CD4-positive, CD25-positive, alpha-beta regulatory T cell (primary cell): ENCODE results near the gene RNF181. TPM values are rescaled to one million over a fixed set of nuclear protein-coding genes. Genes with fewer than 3 reads are reported as not detected.
A peak's percentile ranks its signal among the peaks of the same experiment; 100 is the strongest.

ENCODE experiments used
- ATAC-seq, 2 donors: fragments of 150-1000 bp; cut with Tn5 transposase; one replicate each; pipeline ENCODE4 v1.10.0; 2021; ENCODE audit warnings: low read depth in 2 of 2, moderate number of reproducible peaks in 2 of 2, moderate library complexity in 1 of 2
- DNase-seq, 3 donors: peaks; one replicate each; pipeline versions ENCODE4 v3.0.0 to v3.0.0-alpha.2; 2012 to 2022; ENCODE audit warnings: mixed read lengths in 1 of 3
- H3K27ac ChIP-seq: one replicate; pipeline ENCODE4 v1.7.0; 2013; ENCODE audit warnings: mild to moderate bottlenecking, low read length; ENCODE audit not compliant: insufficient read depth, poor library complexity, severe bottlenecking
- H3K27me3 ChIP-seq: one replicate; pipeline ENCODE4 v1.7.0; 2013; ENCODE audit warnings: low read length; ENCODE audit not compliant: control insufficient read depth, insufficient read depth
- H3K36me3 ChIP-seq: one replicate; pipeline ENCODE4 v1.7.0; 2013; ENCODE audit warnings: mild to moderate bottlenecking, low read length, moderate library complexity; ENCODE audit not compliant: control insufficient read depth, insufficient read depth
- H3K4me1 ChIP-seq: 2 replicates; pipeline ENCODE4 v1.7.0; 2013; ENCODE audit warnings: mild to moderate bottlenecking, low read length; ENCODE audit not compliant: insufficient read depth, control insufficient read depth, poor library complexity, severe bottlenecking
- H3K4me3 ChIP-seq: one replicate; pipeline ENCODE4 v1.7.0; 2013; ENCODE audit warnings: low read depth, mild to moderate bottlenecking, low read length, moderate library complexity
- H3K9me3 ChIP-seq, 2 experiments: 1 replicate in 1 of 2; 2 replicates in 1 of 2; pipeline ENCODE4 v1.7.0; 2013; ENCODE audit warnings: low read length in 2 of 2, mild to moderate bottlenecking in 1 of 2, moderate library complexity in 1 of 2; ENCODE audit not compliant: control insufficient read depth in 2 of 2
- H3K27ac Mint-ChIP-seq, 3 donors: one replicate each; pipeline ENCODE4 v1.8.0; 2020 to 2022; ENCODE audit warnings: mild to moderate bottlenecking in 3 of 3, mixed read lengths in 3 of 3, moderate library complexity in 2 of 3
- H3K27me3 Mint-ChIP-seq: one replicate; pipeline ENCODE4 v1.8.0; 2022; ENCODE audit warnings: mild to moderate bottlenecking, mixed read lengths
- H3K36me3 Mint-ChIP-seq: one replicate; pipeline ENCODE4 v1.8.0; 2020; ENCODE audit warnings: mixed read lengths
- H3K4me1 Mint-ChIP-seq, 4 donors: one replicate each; pipeline ENCODE4 v1.8.0; 2020 to 2022; ENCODE audit warnings: mixed read lengths in 4 of 4, mild to moderate bottlenecking in 1 of 4
- H3K4me3 Mint-ChIP-seq, 4 donors: one replicate each; pipeline ENCODE4 v1.8.0; 2020 to 2022; ENCODE audit warnings: mild to moderate bottlenecking in 4 of 4, mixed read lengths in 4 of 4, moderate library complexity in 3 of 4
- H3K9me3 Mint-ChIP-seq, 7 donors: one replicate each; pipeline ENCODE4 v1.8.0; 2020 to 2022; ENCODE audit warnings: mixed read lengths in 7 of 7, mild to moderate bottlenecking in 3 of 7, moderate library complexity in 2 of 7
- polyA plus RNA-seq, 4 donors: library from polyadenylated mRNA; unstranded; fragments of 300-500 nt; fragmentation: Illumina TruSeq; gene quantifications; one replicate each; pipeline ENCODE4 v1.2.3, GENCODE V29; 2021
- total RNA-seq: library from RNA; stranded (reverse); gene quantifications from one replicate; pipeline ENCODE4 v1.2.3, GENCODE V29; 2022

The RNF181 gene
- total and polyA plus RNA-seq, 5 donors from 2014 or later: 47.0 to 297 (median 240) TPM

- H3K36me3 Mint-ChIP-seq: peaks cover 41% of the 10 kb centered on the region
These were observed 28.4 kb downstream of the RNF181 start for GRCh38 chr2:85623991-85624390.

DNA sequence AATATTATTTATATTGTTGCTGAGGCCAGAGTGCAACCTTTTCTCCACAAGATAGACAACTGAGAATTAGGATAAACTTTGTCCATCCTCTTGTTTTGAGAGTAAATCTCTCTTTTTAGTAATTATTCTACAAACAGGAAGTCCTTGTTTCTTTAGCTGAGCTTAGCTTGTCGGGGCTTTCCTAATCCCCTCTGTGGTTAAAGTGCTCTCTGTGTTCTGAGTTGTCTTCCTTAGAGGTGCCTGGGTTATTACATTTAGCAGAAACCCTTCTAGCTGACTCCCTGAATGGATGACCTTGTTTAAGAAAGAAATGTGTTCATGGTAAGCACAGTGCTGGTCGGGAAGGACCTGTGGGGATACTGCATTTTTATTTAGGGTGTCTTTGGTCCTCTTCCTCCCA is 33.1 kb downstream of the RNF181 start:
- DNase-seq: peak in 1 of 3 donors; percentile 36

More at GRCh38 chr2:85623991-85624390, 28.4 kb downstream of the RNF181 start:
- Mint-ChIP-seq H3K27me3 (no peaks in the 10 kb centered on the region), H3K27ac (no peak overlapping the region), H3K9me3 (no peaks in the 10 kb centered on the region), H3K4me1 (peaks cover 0 to 21% (median 12%) of the 10 kb centered on the region in 4 donors), H3K4me3 (no peak overlapping the region)
- no peaks in the 10 kb centered on the region for H3K4me1 ChIP-seq
- no peak for DNase-seq
- H3K9me3 ChIP-seq: no peaks in the 10 kb centered on the region
- no peaks in the 10 kb centered on the region for H3K27me3 ChIP-seq
- ATAC-seq: no peak
- H3K36me3 ChIP-seq: peaks cover 80% of the 10 kb centered on the region
- H3K4me3 ChIP-seq: no peak overlapping the region
- H3K27ac ChIP-seq: no peak overlapping the region

GRCh38 chr2:85631316-85631715 is 35.8 kb downstream of the RNF181 start:
- Mint-ChIP-seq H3K4me3 (no peak overlapping the region), H3K36me3 (peaks cover 46% of the 10 kb centered on the region), H3K27me3 (no peaks in the 10 kb centered on the region), H3K9me3 (no peaks in the 10 kb centered on the region), H3K4me1 (peaks cover 0 to 29% (median 22%) of the 10 kb centered on the region in 4 donors), H3K27ac (no peak overlapping the region)
- H3K36me3 ChIP-seq: peaks cover 82% of the 10 kb centered on the region
- H3K4me1 ChIP-seq: no peaks in the 10 kb centered on the region
- H3K27me3 ChIP-seq: no peaks in the 10 kb centered on the region
- H3K4me3 ChIP-seq: no peak overlapping the region
- DNase-seq: no peak
- no peak for ATAC-seq
- H3K27ac ChIP-seq: no peak overlapping the region
- no peaks in the 10 kb centered on the region for H3K9me3 ChIP-seq

More for the DNA sequence above, 33.1 kb downstream of the RNF181 start:
- Mint-ChIP-seq H3K4me3 (no peak overlapping the region), H3K4me1 (peaks cover 0 to 19% (median 12%) of the 10 kb centered on the region in 4 donors), H3K36me3 (peaks cover 47% of the 10 kb centered on the region), H3K27ac (peak overlapping the region in 2 of 3 donors; percentile 26 to 42), H3K9me3 (no peaks in the 10 kb centered on the region), H3K27me3 (no peaks in the 10 kb centered on the region)
- H3K36me3 ChIP-seq: peaks cover 83% of the 10 kb centered on the region
- H3K4me3 ChIP-seq: no peak overlapping the region
- H3K9me3 ChIP-seq: no peaks in the 10 kb centered on the region
- no peak for ATAC-seq
- no peaks in the 10 kb centered on the region for H3K4me1 ChIP-seq
- peak overlapping the region; percentile 23 for H3K27ac ChIP-seq
- no peaks in the 10 kb centered on the region for H3K27me3 ChIP-seq

GRCh38 chr2:85635011-85635410 is 39.5 kb downstream of the RNF181 start:
- H3K27ac ChIP-seq: no peak overlapping the region
- H3K27ac Mint-ChIP-seq: peak overlapping the region; percentile 9 to 39 (median 18)

GRCh38 chr2:85635636-85636035 is 40.1 kb downstream of the RNF181 start:
- H3K9me3 ChIP-seq: no peaks in the 10 kb centered on the region
- DNase-seq (no peak), ATAC-seq (no peak)
- H3K4me3 ChIP-seq: no peak overlapping the region
- Mint-ChIP-seq H3K4me1 (peaks cover 0 to 34% (median 18%) of the 10 kb centered on the region in 4 donors), H3K27me3 (no peaks in the 10 kb centered on the region), H3K27ac (peak overlapping the region in 1 of 3 donors; percentile 38), H3K4me3 (no peak overlapping the region), H3K9me3 (no peaks in the 10 kb centered on the region), H3K36me3 (peaks cover 47% of the 10 kb centered on the region)
- H3K36me3 ChIP-seq: peaks cover 82% of the 10 kb centered on the region
- no peak overlapping the region for H3K27ac ChIP-seq
- no peaks in the 10 kb centered on the region for H3K4me1 ChIP-seq
- no peaks in the 10 kb centered on the region for H3K27me3 ChIP-seq

More at GRCh38 chr2:85635011-85635410, 39.5 kb downstream of the RNF181 start:
- Mint-ChIP-seq H3K36me3 (peaks cover 51% of the 10 kb centered on the region), H3K9me3 (no peaks in the 10 kb centered on the region), H3K4me3 (no peak overlapping the region), H3K27me3 (no peaks in the 10 kb centered on the region), H3K4me1 (peaks cover 0 to 35% (median 20%) of the 10 kb centered on the region in 4 donors)
- no peaks in the 10 kb centered on the region for H3K4me1 ChIP-seq
- peaks cover 86% of the 10 kb centered on the region for H3K36me3 ChIP-seq
- H3K4me3 ChIP-seq: no peak overlapping the region
- no peak for ATAC-seq
- no peak for DNase-seq
- H3K27me3 ChIP-seq: no peaks in the 10 kb centered on the region
- H3K9me3 ChIP-seq: no peaks in the 10 kb centered on the region

- peak overlapping the region; percentile 70 for H3K27ac ChIP-seq
- Mint-ChIP-seq H3K27me3 (no peaks in the 10 kb centered on the region), H3K9me3 (no peaks in the 10 kb centered on the region), H3K4me3 (peak overlapping the region; percentile 19 to 67 (median 46)), H3K4me1 (peaks cover 7 to 49% (median 23%) of the 10 kb centered on the region in 4 donors), H3K27ac (peak overlapping the region; percentile 83 to 94 (median 88)), H3K36me3 (peaks cover 44% of the 10 kb centered on the region)
- H3K27me3 ChIP-seq: no peaks in the 10 kb centered on the region
- peaks cover 18% of the 10 kb centered on the region for H3K4me1 ChIP-seq
- no peaks in the 10 kb centered on the region for H3K9me3 ChIP-seq
- peak overlapping the region; percentile 59 for H3K4me3 ChIP-seq
- peaks cover 80% of the 10 kb centered on the region for H3K36me3 ChIP-seq
- peak in 2 of 3 donors; percentile 41 to 83 for DNase-seq
- ATAC-seq: peak; percentile 89 to 93
These were observed 47.2 kb downstream of the RNF181 start for GRCh38 chr2:85642725-85643124.

- no peak for DNase-seq
- Mint-ChIP-seq H3K27ac (no peak overlapping the region), H3K4me1 (peaks cover 7 to 47% (median 24%) of the 10 kb centered on the region in 4 donors), H3K4me3 (no peak overlapping the region), H3K36me3 (peaks cover 54% of the 10 kb centered on the region), H3K9me3 (no peaks in the 10 kb centered on the region), H3K27me3 (no peaks in the 10 kb centered on the region)
- H3K4me1 ChIP-seq: peaks cover 18% of the 10 kb centered on the region
- H3K27me3 ChIP-seq: no peaks in the 10 kb centered on the region
- no peak for ATAC-seq
- no peak overlapping the region for H3K27ac ChIP-seq
- H3K36me3 ChIP-seq: peaks cover 84% of the 10 kb centered on the region
- H3K4me3 ChIP-seq: no peak overlapping the region
- no peaks in the 10 kb centered on the region for H3K9me3 ChIP-seq
These were observed 49.4 kb downstream of the RNF181 start for GRCh38 chr2:85644909-85645308.

DNA sequence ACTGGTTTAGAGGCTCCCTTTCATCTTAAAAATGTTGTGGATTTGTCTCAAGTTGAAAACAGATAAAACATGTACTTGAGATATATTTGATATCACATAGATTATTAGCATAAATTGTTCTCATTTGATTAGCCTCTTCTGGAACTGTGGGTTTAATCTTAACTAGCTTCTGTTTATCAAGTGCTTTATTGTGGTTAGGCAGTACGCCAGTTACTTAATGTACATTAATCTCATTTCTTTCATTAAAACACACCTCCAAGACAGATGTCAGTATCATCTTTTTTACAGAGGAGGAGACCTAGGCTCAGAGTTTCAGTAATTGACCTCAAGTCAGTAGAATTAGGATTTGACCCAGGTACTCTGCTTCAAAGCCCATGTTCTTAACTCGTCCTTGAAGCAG is 50.6 kb downstream of the RNF181 start:
- H3K27me3 ChIP-seq: no peaks in the 10 kb centered on the region

More for the DNA sequence above, 50.6 kb downstream of the RNF181 start:
- Mint-ChIP-seq H3K9me3 (no peaks in the 10 kb centered on the region), H3K27me3 (no peaks in the 10 kb centered on the region), H3K27ac (no peak overlapping the region), H3K36me3 (peaks cover 47% of the 10 kb centered on the region), H3K4me3 (peak overlapping the region in 1 of 4 donors; percentile 23), H3K4me1 (peaks cover 7 to 43% (median 21%) of the 10 kb centered on the region in 4 donors)
- DNase-seq (no peak), ATAC-seq (no peak)
- H3K36me3 ChIP-seq: peaks cover 85% of the 10 kb centered on the region
- H3K27ac ChIP-seq: no peak overlapping the region
- H3K9me3 ChIP-seq: no peaks in the 10 kb centered on the region
- H3K4me3 ChIP-seq: no peak overlapping the region
- H3K4me1 ChIP-seq: peaks cover 18% of the 10 kb centered on the region
